ENCODE data around the gene SLC8B1.

Gene SLC8B1

GRCh38 chr12:113297621-113298471 lies 37.1 kb downstream of the SLC8B1 start:
- no peak for DNase-seq (ENCODE audit: low spot score)
- no peak for TF ChIP-seq CTCF (IDR thresholded peaks at IDR 0.05; ENCODE audit: extremely low read depth, missing control alignments)

GRCh38 chr12:113297214-113297587 lies 37.7 kb downstream of the SLC8B1 start:
- no peak for TF ChIP-seq CTCF (IDR thresholded peaks at IDR 0.05; ENCODE audit: extremely low read depth, missing control alignments)

GRCh38 chr12:113296557-113297213 lies 38.2 kb downstream of the SLC8B1 start:
- DNase-seq (ENCODE audit: low spot score), result no peak

More at GRCh38 chr12:113297214-113297587, 37.7 kb downstream of the SLC8B1 start:
- DNase-seq (ENCODE audit: low spot score), result no peak

GRCh38 chr12:113295886-113296556 lies 38.9 kb downstream of the SLC8B1 start:
- no peak for DNase-seq (ENCODE audit: low spot score)
- no peak for TF ChIP-seq CTCF (IDR thresholded peaks at IDR 0.05; ENCODE audit: extremely low read depth, missing control alignments)

More at GRCh38 chr12:113296557-113297213, 38.2 kb downstream of the SLC8B1 start:
- no peak for TF ChIP-seq CTCF (IDR thresholded peaks at IDR 0.05; ENCODE audit: extremely low read depth, missing control alignments)

- no peak for TF ChIP-seq CTCF (IDR thresholded peaks at IDR 0.05; ENCODE audit: extremely low read depth, missing control alignments)
- DNase-seq (ENCODE audit: low spot score), result no peak
Measured at GRCh38 chr12:113293100-113293499, 41.8 kb downstream of the SLC8B1 start.

GRCh38 chr12:113292547-113292946 lies 42.4 kb downstream of the SLC8B1 start:
- DNase-seq (ENCODE audit: low spot score), result no peak
- TF ChIP-seq CTCF (IDR thresholded peaks at IDR 0.05; ENCODE audit: extremely low read depth, missing control alignments), result no peak

GRCh38 chr12:113292091-113292490 lies 42.8 kb downstream of the SLC8B1 start:
- DNase-seq (ENCODE audit: low spot score), result no peak
- TF ChIP-seq CTCF (IDR thresholded peaks at IDR 0.05; ENCODE audit: extremely low read depth, missing control alignments), result no peak

Measured in GM20000 (cell line).